ENCODE results near the gene LRIG1.

Gene LRIG1

DNA sequence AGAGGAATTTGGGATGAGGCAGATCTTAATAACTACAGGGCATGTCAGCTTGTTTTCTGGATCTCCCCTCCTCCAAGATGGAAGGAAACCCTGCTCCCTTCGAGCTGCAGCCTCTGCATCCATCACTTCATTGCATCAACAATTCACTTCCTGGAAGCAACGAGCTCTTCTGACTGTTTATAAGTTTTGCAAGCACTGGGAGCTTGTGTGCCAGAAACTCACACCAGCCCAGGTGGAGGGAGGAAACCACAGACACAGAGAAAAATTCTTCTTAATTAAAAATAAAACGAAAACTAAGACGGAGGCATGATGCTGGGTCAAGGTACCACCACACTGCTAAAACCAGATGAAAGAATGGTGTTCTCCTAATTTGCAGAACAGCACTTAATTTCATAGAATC, 10.6 kb downstream of the LRIG1 start:
- TF ChIP-seq, protein P1, sequence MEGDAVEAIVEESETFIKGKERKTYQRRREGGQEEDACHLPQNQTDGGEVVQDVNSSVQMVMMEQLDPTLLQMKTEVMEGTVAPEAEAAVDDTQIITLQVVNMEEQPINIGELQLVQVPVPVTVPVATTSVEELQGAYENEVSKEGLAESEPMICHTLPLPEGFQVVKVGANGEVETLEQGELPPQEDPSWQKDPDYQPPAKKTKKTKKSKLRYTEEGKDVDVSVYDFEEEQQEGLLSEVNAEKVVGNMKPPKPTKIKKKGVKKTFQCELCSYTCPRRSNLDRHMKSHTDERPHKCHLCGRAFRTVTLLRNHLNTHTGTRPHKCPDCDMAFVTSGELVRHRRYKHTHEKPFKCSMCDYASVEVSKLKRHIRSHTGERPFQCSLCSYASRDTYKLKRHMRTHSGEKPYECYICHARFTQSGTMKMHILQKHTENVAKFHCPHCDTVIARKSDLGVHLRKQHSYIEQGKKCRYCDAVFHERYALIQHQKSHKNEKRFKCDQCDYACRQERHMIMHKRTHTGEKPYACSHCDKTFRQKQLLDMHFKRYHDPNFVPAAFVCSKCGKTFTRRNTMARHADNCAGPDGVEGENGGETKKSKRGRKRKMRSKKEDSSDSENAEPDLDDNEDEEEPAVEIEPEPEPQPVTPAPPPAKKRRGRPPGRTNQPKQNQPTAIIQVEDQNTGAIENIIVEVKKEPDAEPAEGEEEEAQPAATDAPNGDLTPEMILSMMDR (IDR thresholded peaks at IDR 0.05), result no peak
- H3K27ac ChIP-seq, result peak overlapping the region; percentile 46
- H3K4me1 ChIP-seq (ENCODE audit: control insufficient read depth in 1 of 2, insufficient read depth in 1 of 2, low read depth in 1 of 2, low read length in 1 of 2), result peaks cover 38 to 45% of the 10 kb centered on the region in 2 experiments
- no peaks in the 10 kb centered on the region for H3K36me3 ChIP-seq
- no peaks in the 10 kb centered on the region for H3K9me3 ChIP-seq
- H3K27me3 ChIP-seq, result no peaks in the 10 kb centered on the region
- no peak overlapping the region for H3K4me3 ChIP-seq (ENCODE audit: low read depth in 1 of 2, low read length in 1 of 2)

DNA sequence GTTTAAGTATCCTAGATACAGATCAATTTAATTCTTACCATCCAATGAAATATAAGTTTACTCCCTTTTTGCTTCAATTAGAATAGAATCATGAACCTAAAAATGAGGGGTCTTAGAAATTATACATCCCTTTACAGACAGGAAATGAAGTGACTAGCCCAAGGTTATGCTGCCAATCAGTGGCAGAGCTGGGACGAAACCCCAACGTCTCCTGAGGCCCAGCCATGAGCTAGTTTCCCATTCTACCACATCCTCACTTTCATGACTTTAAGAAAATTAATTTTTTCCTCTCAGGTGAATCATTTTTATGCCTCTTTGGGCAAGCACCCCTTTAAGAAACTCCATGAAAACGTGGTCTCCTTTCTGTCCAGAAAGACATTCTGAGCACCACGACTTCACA, 11.2 kb downstream of the LRIG1 start:
- Histone ChIP-seq H3K27me3 (no peaks in the 10 kb centered on the region), H3K9me3 (no peaks in the 10 kb centered on the region), H3K4me3 (ENCODE audit: low read depth in 1 of 2, low read length in 1 of 2) (no peak overlapping the region), H3K4me1 (ENCODE audit: control insufficient read depth in 1 of 2, insufficient read depth in 1 of 2, low read depth in 1 of 2, low read length in 1 of 2) (peaks cover 38 to 45% of the 10 kb centered on the region in 2 experiments), H3K36me3 (no peaks in the 10 kb centered on the region), H3K27ac (peak overlapping the region; percentile 46)
- TF ChIP-seq, protein P1 (IDR thresholded peaks at IDR 0.05), result no peak

DNA sequence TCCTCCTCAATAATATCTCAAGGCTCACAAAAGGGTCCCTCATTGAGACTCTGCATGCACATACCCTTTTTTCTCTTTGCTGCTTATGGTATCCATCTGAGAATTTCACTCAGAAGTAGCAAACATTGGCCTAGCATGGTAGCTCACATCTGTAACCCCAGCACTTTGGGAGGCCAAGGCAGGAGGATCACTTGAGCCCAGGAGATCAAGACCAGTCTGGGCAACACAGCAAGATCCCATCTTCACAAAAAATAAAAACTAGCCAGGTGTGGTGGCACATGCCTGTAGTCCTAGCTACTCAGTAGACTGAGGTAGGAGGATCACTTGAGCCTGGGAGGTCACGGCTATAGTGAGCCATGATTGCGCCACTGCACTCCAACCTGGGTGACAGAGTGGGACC, 11.7 kb downstream of the LRIG1 start:
- H3K9me3 ChIP-seq, result no peaks in the 10 kb centered on the region
- no peak overlapping the region for H3K4me3 ChIP-seq (ENCODE audit: low read depth in 1 of 2, low read length in 1 of 2)
- TF ChIP-seq, protein P1 (IDR thresholded peaks at IDR 0.05), result no peak
- H3K27me3 ChIP-seq, result no peaks in the 10 kb centered on the region
- H3K27ac ChIP-seq, result peak overlapping the region; percentile 46
- H3K4me1 ChIP-seq (ENCODE audit: control insufficient read depth in 1 of 2, insufficient read depth in 1 of 2, low read depth in 1 of 2, low read length in 1 of 2), result peaks cover 38 to 43% of the 10 kb centered on the region in 2 experiments
- no peaks in the 10 kb centered on the region for H3K36me3 ChIP-seq

DNA sequence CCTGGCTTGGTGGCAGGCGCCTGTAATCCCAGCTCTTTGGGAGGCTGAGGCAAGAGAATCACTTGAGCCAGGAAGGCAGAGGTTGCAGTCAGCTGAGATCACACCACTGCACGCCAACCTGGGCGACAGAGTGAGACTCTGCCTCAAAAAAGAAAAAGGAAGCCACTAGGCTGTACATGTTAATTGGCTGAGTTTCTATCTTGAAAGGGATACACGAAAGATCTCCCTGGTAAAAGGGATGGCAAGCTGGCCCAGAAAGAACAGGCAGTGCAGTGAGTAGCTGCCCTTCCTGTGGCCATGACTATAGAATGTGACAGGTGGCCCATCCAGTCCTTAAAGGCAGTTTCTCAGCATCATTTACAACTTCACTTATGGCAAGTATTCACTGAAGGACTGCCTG, 12.3 kb downstream of the LRIG1 start:
- H3K36me3 ChIP-seq, result no peaks in the 10 kb centered on the region
- H3K4me1 ChIP-seq (ENCODE audit: control insufficient read depth in 1 of 2, insufficient read depth in 1 of 2, low read depth in 1 of 2, low read length in 1 of 2), result peaks cover 40 to 41% of the 10 kb centered on the region in 2 experiments
- H3K4me3 ChIP-seq (ENCODE audit: low read depth in 1 of 2, low read length in 1 of 2), result no peak overlapping the region
- no peak overlapping the region for H3K27ac ChIP-seq
- no peaks in the 10 kb centered on the region for H3K27me3 ChIP-seq
- TF ChIP-seq, protein P1 (IDR thresholded peaks at IDR 0.05), result no peak
- no peaks in the 10 kb centered on the region for H3K9me3 ChIP-seq

DNA sequence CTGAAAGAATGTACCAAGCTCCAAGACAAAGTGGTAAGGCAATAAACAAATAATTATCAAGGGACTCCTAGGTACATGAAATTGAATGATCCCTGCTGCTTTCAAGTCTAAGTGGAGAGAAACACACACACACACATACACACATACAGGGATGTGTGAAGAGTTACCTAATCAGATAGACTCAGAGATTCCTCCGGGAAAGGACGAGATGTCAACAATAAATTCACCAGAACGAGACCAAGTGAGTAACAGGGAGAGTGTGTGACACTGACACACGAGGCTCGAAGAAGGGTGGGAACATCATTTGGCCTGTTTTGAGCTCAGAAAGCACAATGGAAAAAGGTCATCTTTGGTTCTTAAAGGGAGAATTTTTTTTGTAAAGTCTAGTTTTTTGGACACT, 13.4 kb downstream of the LRIG1 start:
- Histone ChIP-seq H3K4me1 (ENCODE audit: control insufficient read depth in 1 of 2, insufficient read depth in 1 of 2, low read depth in 1 of 2, low read length in 1 of 2) (peaks cover 36 to 37% of the 10 kb centered on the region in 2 experiments), H3K27ac (no peak overlapping the region), H3K9me3 (no peaks in the 10 kb centered on the region), H3K36me3 (no peaks in the 10 kb centered on the region), H3K4me3 (ENCODE audit: low read depth in 1 of 2, low read length in 1 of 2) (no peak overlapping the region), H3K27me3 (no peaks in the 10 kb centered on the region)
- TF ChIP-seq, protein P1 (IDR thresholded peaks at IDR 0.05), result no peak

DNA sequence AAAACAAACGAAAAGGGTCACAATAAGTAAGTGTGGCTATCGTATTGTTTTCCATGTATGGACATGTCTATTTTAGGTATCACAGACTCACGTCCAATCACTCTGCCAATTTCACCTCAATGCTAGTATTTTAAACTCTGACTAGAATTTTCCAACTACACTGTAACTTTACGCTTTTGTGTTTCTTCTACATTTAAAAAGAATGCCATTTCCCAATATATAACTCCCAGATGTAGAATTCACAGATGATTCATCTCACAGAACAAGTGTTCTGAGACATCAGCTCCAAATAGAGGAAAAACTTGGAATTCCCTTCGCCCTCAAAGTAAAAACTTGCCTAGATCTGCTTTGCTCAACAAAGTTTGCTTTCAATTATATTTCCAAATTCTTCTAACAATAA, 14.2 kb downstream of the LRIG1 start:
- no peak overlapping the region for H3K4me3 ChIP-seq (ENCODE audit: low read depth in 1 of 2, low read length in 1 of 2)
- H3K9me3 ChIP-seq, result no peaks in the 10 kb centered on the region
- no peaks in the 10 kb centered on the region for H3K27me3 ChIP-seq
- no peak overlapping the region for H3K27ac ChIP-seq
- TF ChIP-seq, protein P1 (IDR thresholded peaks at IDR 0.05), result no peak
- H3K4me1 ChIP-seq (ENCODE audit: control insufficient read depth in 1 of 2, insufficient read depth in 1 of 2, low read depth in 1 of 2, low read length in 1 of 2), result peaks cover 36 to 39% of the 10 kb centered on the region in 2 experiments
- H3K36me3 ChIP-seq, result no peaks in the 10 kb centered on the region

Data from neutrophil (primary cell).